Body of pancreas (tissue), 4 donors: ENCODE data around the gene OTULINL. TPM values are rescaled to one million over a fixed set of nuclear protein-coding genes. Genes with fewer than 3 reads are reported as not detected.
A peak's percentile ranks its signal among the peaks of the same experiment; 100 is the strongest.

Experiments
- ATAC-seq: fragments of 150-250 bp; one replicate; pipeline ENCODE4 v1.9.1; 2016
- DNase-seq, 4 donors: peaks; one replicate each; pipeline ENCODE4 v3.0.0-alpha.2; 2019
- H3K27ac ChIP-seq, 4 donors: fragments of 200-600 bp; sonication (generic); 1 replicate in 3 of 4; 2 replicates in 1 of 4; pipeline versions ENCODE4 v1.5.1 to v1.6.1; 2016 to 2019; ENCODE audit warnings: mild to moderate bottlenecking in 1 of 4, mixed read lengths in 1 of 4, moderate library complexity in 1 of 4
- H3K27me3 ChIP-seq, 2 donors: fragments of 200-600 bp; sonication (generic); one replicate each; pipeline ENCODE4 v1.6.0; 2016; ENCODE audit warnings: mild to moderate bottlenecking in 1 of 2
- H3K36me3 ChIP-seq, 2 donors: fragments of 200-600 bp; sonication (generic); replicated peaks in 1 of 2; 2 replicates each; pipeline ENCODE4 v1.5.1; 2016; ENCODE audit warnings: low read depth in 2 of 2; ENCODE audit not compliant: insufficient read depth in 1 of 2
- H3K4me1 ChIP-seq: fragments of 200-600 bp; sonication (generic); one replicate; pipeline ENCODE4 v1.6.0; 2016
- H3K4me3 ChIP-seq, 2 donors: fragments of 200-600 bp; sonication (generic); 1 replicate in 1 of 2; 2 replicates in 1 of 2; pipeline ENCODE4 v1.5.1; 2016 to 2019
- H3K9me3 ChIP-seq, 3 donors: fragments of 200-600 bp; sonication (generic); 1 replicate in 2 of 3; 2 replicates in 1 of 3; pipeline ENCODE4 v1.5.1; 2016
- POLR2A ChIP-seq, 3 donors: fragments of 450-650 bp; IDR thresholded peaks; one replicate each; pipeline ENCODE4 v1.6.1; 2016; ENCODE audit warnings: antibody characterized with exemption in 3 of 3, mild to moderate bottlenecking in 2 of 3
- WGBS, 2 donors: methylation state at CpG; one replicate each; pipeline ENCODE4 v1.1.5; 2017; 5-methylcytosine and 5-hydroxymethylcytosine counted together
- intact Hi-C: fragments of 100-400 bp; cut with DNase I; formaldehyde crosslinking; loops from one replicate; pipeline ENCODE4 v1.15.1; 2023
- total RNA-seq, 2 donors: library from RNA; depleted of rRNA; stranded (reverse); fragments of >200 nt; gene quantifications; one replicate each; pipeline ENCODE4 v1.1.0, GENCODE V29; 2016
- TF ChIP-seq, protein P1 (sequence below), 7 experiments: fragments of 450-650 bp in 4 of 7; fragments of 200-600 bp in 3 of 7; sonication (generic) in 3 of 7; IDR thresholded peaks; one replicate each; pipeline ENCODE4 v1.5.1; 2016 to 2019; ENCODE audit warnings: antibody characterized with exemption in 7 of 7

The OTULINL gene
- total RNA-seq, 2 donors from 2014 or later = 3.3 to 26.2 TPM

DNA sequence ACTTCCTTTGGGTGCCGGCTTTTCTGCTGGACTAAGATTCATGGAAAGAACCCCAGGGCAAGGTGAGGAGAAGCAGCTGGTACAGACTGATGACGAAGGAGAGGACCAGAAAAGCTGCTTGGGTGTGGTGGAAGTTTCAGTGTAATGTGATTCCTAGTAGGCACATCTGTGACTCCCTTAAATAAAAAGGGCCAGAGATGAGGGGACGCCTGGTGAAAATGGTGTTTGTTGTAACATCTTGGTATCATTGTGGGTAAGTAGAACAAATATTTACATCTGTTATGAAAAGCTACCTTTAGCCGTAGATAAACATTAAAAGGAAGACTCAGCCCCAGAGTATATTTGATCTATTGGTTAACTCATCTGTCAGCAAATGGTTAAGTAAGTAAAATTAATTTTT, 33.8 kb downstream of the OTULINL start:
- no peak overlapping the region for H3K4me3 ChIP-seq
- WGBS, 2 donors = 68 to 72% methylated on average over 4 of the region's 4 CpGs
- H3K4me1 ChIP-seq = no peaks in the 10 kb centered on the region
- no peak overlapping the region for H3K27ac ChIP-seq
- H3K9me3 ChIP-seq = no peaks in the 10 kb centered on the region
- intact Hi-C loops = no loop called here
- no peaks in the 10 kb centered on the region for H3K27me3 ChIP-seq
- ATAC-seq (no peak), DNase-seq (peak in 1 of 4 donors; percentile 11)
- TF ChIP-seq POLR2A (IDR thresholded peaks at IDR 0.05) = no peak
- TF ChIP-seq, protein P1, sequence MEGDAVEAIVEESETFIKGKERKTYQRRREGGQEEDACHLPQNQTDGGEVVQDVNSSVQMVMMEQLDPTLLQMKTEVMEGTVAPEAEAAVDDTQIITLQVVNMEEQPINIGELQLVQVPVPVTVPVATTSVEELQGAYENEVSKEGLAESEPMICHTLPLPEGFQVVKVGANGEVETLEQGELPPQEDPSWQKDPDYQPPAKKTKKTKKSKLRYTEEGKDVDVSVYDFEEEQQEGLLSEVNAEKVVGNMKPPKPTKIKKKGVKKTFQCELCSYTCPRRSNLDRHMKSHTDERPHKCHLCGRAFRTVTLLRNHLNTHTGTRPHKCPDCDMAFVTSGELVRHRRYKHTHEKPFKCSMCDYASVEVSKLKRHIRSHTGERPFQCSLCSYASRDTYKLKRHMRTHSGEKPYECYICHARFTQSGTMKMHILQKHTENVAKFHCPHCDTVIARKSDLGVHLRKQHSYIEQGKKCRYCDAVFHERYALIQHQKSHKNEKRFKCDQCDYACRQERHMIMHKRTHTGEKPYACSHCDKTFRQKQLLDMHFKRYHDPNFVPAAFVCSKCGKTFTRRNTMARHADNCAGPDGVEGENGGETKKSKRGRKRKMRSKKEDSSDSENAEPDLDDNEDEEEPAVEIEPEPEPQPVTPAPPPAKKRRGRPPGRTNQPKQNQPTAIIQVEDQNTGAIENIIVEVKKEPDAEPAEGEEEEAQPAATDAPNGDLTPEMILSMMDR (IDR thresholded peaks at IDR 0.05) = no peak
- H3K36me3 ChIP-seq = peaks cover 0 to 2% of the 10 kb centered on the region in 2 donors

DNA sequence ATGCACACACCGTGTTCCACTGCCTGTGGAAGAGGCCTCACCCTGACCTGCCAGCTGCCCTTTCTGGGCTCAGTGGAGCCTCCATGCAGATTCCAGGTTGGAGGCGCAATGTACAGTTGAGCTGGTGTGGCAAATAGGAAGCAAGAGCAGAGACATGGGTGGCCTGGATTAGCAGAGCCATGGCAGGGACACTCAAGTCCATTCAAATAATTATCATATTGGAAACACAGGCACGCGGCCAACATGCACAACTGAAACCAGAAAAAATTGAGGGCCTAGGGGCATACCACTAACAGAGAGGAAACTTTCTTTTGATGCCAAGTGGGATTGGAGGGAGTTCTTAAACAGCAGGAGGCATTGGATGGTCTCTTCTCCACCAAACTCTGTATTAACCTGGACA, 35.8 kb downstream of the OTULINL start:
- DNase-seq = no peak
- intact Hi-C loops = no loop called here
- Histone ChIP-seq H3K4me3 (no peak overlapping the region), H3K36me3 (peaks cover 0 to 2% of the 10 kb centered on the region in 2 donors), H3K27me3 (no peaks in the 10 kb centered on the region), H3K4me1 (no peaks in the 10 kb centered on the region), H3K27ac (no peak overlapping the region), H3K9me3 (no peaks in the 10 kb centered on the region)
- no peak for ATAC-seq
- 92 to 94% methylated on average over 4 of the region's 4 CpGs for WGBS, 2 donors
- no peak for TF ChIP-seq POLR2A (IDR thresholded peaks at IDR 0.05)
- TF ChIP-seq, protein P1 (IDR thresholded peaks at IDR 0.05) = no peak

DNA sequence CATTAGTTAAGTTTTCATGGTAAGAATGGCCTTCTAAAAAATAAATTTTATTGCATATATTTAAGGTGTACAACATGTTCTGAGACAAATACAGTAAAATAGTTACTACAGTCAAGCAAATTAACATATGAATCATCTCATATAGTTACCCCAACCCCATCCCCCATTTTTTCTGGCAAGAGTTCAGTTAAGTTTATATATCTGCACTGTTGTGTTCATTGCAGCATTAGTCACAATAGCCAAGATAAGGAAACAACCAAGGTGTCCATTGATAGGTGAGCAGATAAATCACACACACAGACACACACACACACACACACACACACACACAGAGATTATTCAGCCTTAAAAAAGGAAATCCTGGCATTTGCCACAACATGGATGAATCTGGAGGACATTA, 45.7 kb downstream of the OTULINL start:
- no peak overlapping the region for H3K4me3 ChIP-seq
- DNase-seq (no peak), ATAC-seq (no peak)
- no peaks in the 10 kb centered on the region for H3K36me3 ChIP-seq
- H3K27me3 ChIP-seq = no peaks in the 10 kb centered on the region
- H3K27ac ChIP-seq = no peak overlapping the region
- no peaks in the 10 kb centered on the region for H3K4me1 ChIP-seq
- TF ChIP-seq, protein P1 (IDR thresholded peaks at IDR 0.05) = no peak
- no peak for TF ChIP-seq POLR2A (IDR thresholded peaks at IDR 0.05)
- intact Hi-C loops = no loop called here
- no peaks in the 10 kb centered on the region for H3K9me3 ChIP-seq

DNA sequence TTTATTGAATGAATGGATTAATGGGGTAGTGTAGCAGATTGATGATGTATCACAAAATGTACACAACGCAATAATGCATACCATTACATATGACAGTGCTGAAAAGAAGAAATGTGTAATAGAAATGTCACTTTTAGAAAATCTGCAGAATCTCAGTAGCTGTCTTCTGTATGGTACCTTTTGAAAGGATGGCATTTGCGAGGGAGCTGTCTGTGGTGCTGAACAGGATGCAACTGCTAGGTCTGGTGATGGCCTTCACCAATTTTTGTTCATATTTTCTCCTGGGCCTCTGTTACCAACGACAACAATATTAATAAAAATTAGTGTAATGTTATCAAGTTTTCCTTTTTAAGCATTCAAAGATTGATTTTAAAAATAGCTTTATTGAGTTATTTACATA, 46.8 kb downstream of the OTULINL start:
- Histone ChIP-seq H3K36me3 (no peaks in the 10 kb centered on the region), H3K4me1 (no peaks in the 10 kb centered on the region), H3K27ac (no peak overlapping the region), H3K4me3 (no peak overlapping the region), H3K9me3 (no peaks in the 10 kb centered on the region), H3K27me3 (no peaks in the 10 kb centered on the region)
- intact Hi-C loops = no loop called here
- no peak for ATAC-seq
- peak in 3 of 4 donors; percentile 16 to 35 (median 29) for DNase-seq
- WGBS, 2 donors = 13 to 15% methylated on average over 3 of the region's 3 CpGs
- TF ChIP-seq POLR2A (IDR thresholded peaks at IDR 0.05) = no peak
- TF ChIP-seq, protein P1 (IDR thresholded peaks at IDR 0.05) = no peak

DNA sequence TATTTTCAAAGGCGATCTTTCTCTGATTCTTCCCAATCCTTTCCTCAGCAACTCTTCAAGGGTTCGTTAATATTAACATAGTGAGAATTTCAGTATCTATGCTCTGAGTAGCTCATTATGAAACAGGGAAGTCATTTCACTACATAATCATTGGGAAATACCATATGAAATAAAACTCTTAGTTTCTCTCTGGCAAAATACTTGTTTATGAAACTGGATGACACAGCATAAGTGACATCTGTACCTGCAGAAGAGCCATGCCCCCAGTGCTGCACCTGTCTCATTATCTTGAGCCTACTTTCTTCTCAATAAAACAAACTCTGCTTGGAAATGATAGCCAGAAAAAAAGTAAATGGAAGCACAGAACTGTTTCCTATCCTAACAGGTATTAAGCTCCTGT, 49.1 kb downstream of the OTULINL start:
- no peaks in the 10 kb centered on the region for H3K9me3 ChIP-seq

More for the DNA sequence above, 49.1 kb downstream of the OTULINL start:
- TF ChIP-seq, protein P1 (IDR thresholded peaks at IDR 0.05) = no peak
- TF ChIP-seq POLR2A (IDR thresholded peaks at IDR 0.05) = no peak
- Histone ChIP-seq H3K27me3 (no peaks in the 10 kb centered on the region), H3K27ac (no peak overlapping the region), H3K4me3 (no peak overlapping the region), H3K4me1 (no peaks in the 10 kb centered on the region), H3K36me3 (no peaks in the 10 kb centered on the region)
- no peak for ATAC-seq
- intact Hi-C loops = no loop called here
- WGBS, 2 donors = 71 to 80% methylated on average over 2 of the region's 2 CpGs
- DNase-seq = no peak
